Fibroblast of villous mesenchyme (primary cell): ENCODE data around the gene SELENOK. TPM values are rescaled to one million over a fixed set of nuclear protein-coding genes. Genes with fewer than 3 reads are reported as not detected.

ENCODE experiments used
- DNase-seq: peaks from one replicate; pipeline ENCODE4 v3.0.0-alpha.2; 2010; ENCODE audit warnings: low read depth
- H3K4me3 ChIP-seq: 2 replicates; pipeline ENCODE4 v1.5.1; 2011; ENCODE audit warnings: low read depth, mild to moderate bottlenecking, low read length
- CTCF ChIP-seq: IDR thresholded peaks from 2 replicates; pipeline ENCODE4 v1.5.1; 2012; ENCODE audit warnings: low read depth, mild to moderate bottlenecking, low read length; ENCODE audit not compliant: insufficient read depth
- total RNA-seq: library from RNA; depleted of rRNA; stranded (reverse); fragments of >200 nt; gene quantifications from 2 replicates; pipeline ENCODE4 v1.2.3, GENCODE V29; 2012

Gene SELENOK
- total RNA-seq, 1 donor: 19.4 TPM

- no peak overlapping the region for H3K4me3 ChIP-seq
- no peak for TF ChIP-seq CTCF
- no peak for DNase-seq
Measured at GRCh38 chr3:53902067-53902466, 10.4 kb upstream of the SELENOK start.

GRCh38 chr3:53900666-53901331, 9.1 kb upstream of the SELENOK start:
- no peak overlapping the region for H3K4me3 ChIP-seq
- no peak for DNase-seq
- no peak for TF ChIP-seq CTCF

- H3K4me3 ChIP-seq: no peak overlapping the region
Measured at GRCh38 chr3:53899750-53900149, 8.1 kb upstream of the SELENOK start.

GRCh38 chr3:53892286-53892637, 603 bp upstream of the SELENOK start:
- no peak for DNase-seq
- TF ChIP-seq CTCF: no peak
- H3K4me3 ChIP-seq: peak overlapping the region; percentile 93

More at GRCh38 chr3:53899750-53900149, 8.1 kb upstream of the SELENOK start:
- TF ChIP-seq CTCF: no peak
- DNase-seq: no peak

- TF ChIP-seq CTCF: no peak
- DNase-seq: peak; percentile 71
- peak overlapping the region; percentile 93 for H3K4me3 ChIP-seq
Measured at GRCh38 chr3:53890726-53891475, 758 bp downstream of the SELENOK start.

- H3K4me3 ChIP-seq: no peak overlapping the region
- no peak for TF ChIP-seq CTCF
- no peak for DNase-seq
Measured at GRCh38 chr3:53888232-53888631, 3.4 kb downstream of the SELENOK start.
